Progenitor cell of endocrine pancreas (in vitro differentiated cells): ENCODE data around the gene RBM18. TPM values are rescaled to one million over a fixed set of nuclear protein-coding genes. Genes with fewer than 3 reads are reported as not detected.

Source experiments
- DNase-seq: peaks from one replicate; pipeline ENCODE4 v3.0.0; 2021; ENCODE audit warnings: low spot score; ENCODE audit not compliant: unreplicated experiment
- H3K27ac Mint-ChIP-seq: 2 replicates; pipeline ENCODE4 v1.8.0; 2021; ENCODE audit warnings: mild to moderate bottlenecking, moderate library complexity, mixed read lengths
- H3K27me3 Mint-ChIP-seq: 2 replicates; pipeline ENCODE4 v1.8.0; 2021; ENCODE audit warnings: mixed read lengths
- H3K36me3 Mint-ChIP-seq: 2 replicates; pipeline ENCODE4 v1.8.0; 2022; ENCODE audit warnings: mixed read lengths; ENCODE audit not compliant: insufficient read depth
- H3K4me1 Mint-ChIP-seq: 2 replicates; pipeline ENCODE4 v1.8.0; 2021; ENCODE audit warnings: low read depth, mixed read lengths
- H3K4me3 Mint-ChIP-seq: 2 replicates; pipeline ENCODE4 v1.8.0; 2021; ENCODE audit warnings: low read depth, mild to moderate bottlenecking, moderate library complexity, mixed read lengths
- H3K9me3 Mint-ChIP-seq: 2 replicates; pipeline ENCODE4 v1.8.0; 2021; ENCODE audit warnings: low read depth, mixed read lengths
- total RNA-seq: library from RNA; stranded (reverse); gene quantifications from 2 replicates; pipeline ENCODE4 v1.2.1, GENCODE V29; 2021
- TF ChIP-seq, protein P1 (sequence below): fragments of 200-600 bp; sonication (generic); IDR thresholded peaks from one replicate; pipeline ENCODE4 v1.5.0; 2021; ENCODE audit warnings: antibody characterized with exemption, mild to moderate bottlenecking; ENCODE audit not compliant: unreplicated experiment

The RBM18 gene
- total RNA-seq, 1 donor from 2014 or later = 23.6 TPM

GRCh38 chr9:122202111-122202510 is 62.5 kb downstream of the RBM18 start:
- H3K36me3 Mint-ChIP-seq = no peaks in the 10 kb centered on the region
- no peak overlapping the region for H3K27ac Mint-ChIP-seq

DNA sequence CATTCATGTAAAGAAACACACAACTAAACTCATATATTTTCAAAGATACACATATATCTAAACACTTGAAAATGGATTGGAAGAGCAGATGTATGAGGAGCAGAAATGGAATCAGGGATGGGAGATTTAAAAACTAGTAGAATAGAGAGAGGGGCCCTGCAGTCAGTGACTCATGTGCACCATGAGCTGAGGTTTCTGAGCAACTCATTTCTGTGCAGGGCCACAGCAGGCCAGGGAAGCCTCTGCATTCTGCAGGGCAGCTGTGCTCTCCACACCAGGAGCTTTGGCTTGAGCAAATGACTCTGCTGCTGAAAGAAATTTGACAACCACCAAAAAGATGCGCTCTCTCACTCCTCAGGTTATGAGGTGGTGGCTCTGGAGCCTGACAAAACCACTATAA is 63.0 kb downstream of the RBM18 start:
- Mint-ChIP-seq H3K27ac (no peak overlapping the region), H3K36me3 (no peaks in the 10 kb centered on the region), H3K4me1 (peaks cover 4% of the 10 kb centered on the region), H3K9me3 (no peaks in the 10 kb centered on the region), H3K4me3 (no peak overlapping the region), H3K27me3 (peaks cover 51% of the 10 kb centered on the region)
- TF ChIP-seq, protein P1, sequence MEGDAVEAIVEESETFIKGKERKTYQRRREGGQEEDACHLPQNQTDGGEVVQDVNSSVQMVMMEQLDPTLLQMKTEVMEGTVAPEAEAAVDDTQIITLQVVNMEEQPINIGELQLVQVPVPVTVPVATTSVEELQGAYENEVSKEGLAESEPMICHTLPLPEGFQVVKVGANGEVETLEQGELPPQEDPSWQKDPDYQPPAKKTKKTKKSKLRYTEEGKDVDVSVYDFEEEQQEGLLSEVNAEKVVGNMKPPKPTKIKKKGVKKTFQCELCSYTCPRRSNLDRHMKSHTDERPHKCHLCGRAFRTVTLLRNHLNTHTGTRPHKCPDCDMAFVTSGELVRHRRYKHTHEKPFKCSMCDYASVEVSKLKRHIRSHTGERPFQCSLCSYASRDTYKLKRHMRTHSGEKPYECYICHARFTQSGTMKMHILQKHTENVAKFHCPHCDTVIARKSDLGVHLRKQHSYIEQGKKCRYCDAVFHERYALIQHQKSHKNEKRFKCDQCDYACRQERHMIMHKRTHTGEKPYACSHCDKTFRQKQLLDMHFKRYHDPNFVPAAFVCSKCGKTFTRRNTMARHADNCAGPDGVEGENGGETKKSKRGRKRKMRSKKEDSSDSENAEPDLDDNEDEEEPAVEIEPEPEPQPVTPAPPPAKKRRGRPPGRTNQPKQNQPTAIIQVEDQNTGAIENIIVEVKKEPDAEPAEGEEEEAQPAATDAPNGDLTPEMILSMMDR = no peak
- no peak for DNase-seq

More at GRCh38 chr9:122202111-122202510, 62.5 kb downstream of the RBM18 start:
- Mint-ChIP-seq H3K27me3 (peaks cover 51% of the 10 kb centered on the region), H3K4me3 (no peak overlapping the region), H3K4me1 (peaks cover 4% of the 10 kb centered on the region), H3K9me3 (no peaks in the 10 kb centered on the region)
- TF ChIP-seq, protein P1 = no peak
- DNase-seq = no peak

DNA sequence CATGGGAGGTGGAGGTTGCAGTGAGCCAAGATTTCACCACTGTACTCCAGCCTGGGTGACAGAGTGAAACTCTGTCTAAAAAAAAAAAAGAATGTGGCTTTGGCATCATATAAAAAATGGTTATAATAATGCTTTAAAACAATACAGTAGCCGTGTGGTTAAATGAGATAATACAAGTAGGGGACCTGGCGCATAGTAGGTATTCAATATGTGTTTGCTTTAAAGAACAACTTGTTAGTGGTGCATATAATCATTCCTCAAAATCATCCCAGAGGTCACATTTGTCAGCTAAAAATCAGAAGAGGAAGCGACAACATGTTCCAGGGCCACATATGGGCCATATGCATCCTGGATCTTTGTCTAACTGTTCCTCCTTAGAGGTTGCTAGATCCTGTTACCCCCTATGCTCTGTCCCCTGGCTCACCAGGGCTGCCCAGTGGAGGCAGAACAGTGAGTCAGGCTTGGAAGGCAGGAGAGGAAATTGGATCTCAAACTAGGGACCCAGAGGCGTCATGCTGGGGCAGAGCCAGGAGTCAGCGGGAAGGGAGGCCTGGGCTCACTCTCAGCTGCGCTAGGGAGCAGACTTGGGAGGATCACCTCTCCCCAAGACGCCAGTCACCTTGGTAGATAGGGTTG is 63.6 kb downstream of the RBM18 start:
- Mint-ChIP-seq H3K4me1 (peaks cover 4% of the 10 kb centered on the region), H3K27me3 (peaks cover 48% of the 10 kb centered on the region), H3K4me3 (no peak overlapping the region), H3K9me3 (no peaks in the 10 kb centered on the region), H3K36me3 (no peaks in the 10 kb centered on the region), H3K27ac (no peak overlapping the region)
- DNase-seq = no peak
- TF ChIP-seq, protein P1 = no peak

DNA sequence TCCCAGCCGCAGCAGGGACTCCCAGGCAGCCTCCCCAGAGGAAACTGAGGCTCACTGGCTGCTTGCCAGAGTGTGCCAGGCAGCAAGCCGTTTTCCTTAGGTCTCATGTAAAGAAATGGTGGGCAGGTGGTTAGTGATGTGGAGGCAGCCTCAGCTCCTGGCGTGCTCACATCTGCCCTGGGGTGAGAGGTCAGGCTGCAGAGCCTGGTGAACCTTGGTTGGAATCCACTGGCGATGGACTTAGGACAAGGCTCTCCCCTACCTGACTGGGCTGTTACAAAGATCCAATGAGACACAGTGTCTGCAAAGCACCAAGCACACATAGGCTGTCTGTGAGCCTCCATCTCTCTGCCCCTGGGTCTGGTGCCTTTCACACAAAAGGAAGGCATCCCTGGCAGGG is 66.8 kb downstream of the RBM18 start:
- peaks cover 44% of the 10 kb centered on the region for H3K27me3 Mint-ChIP-seq
- H3K36me3 Mint-ChIP-seq = no peaks in the 10 kb centered on the region
- DNase-seq = no peak
- H3K4me3 Mint-ChIP-seq = no peak overlapping the region
- TF ChIP-seq, protein P1 = no peak
- H3K4me1 Mint-ChIP-seq = peaks cover 4% of the 10 kb centered on the region
- no peaks in the 10 kb centered on the region for H3K9me3 Mint-ChIP-seq
- no peak overlapping the region for H3K27ac Mint-ChIP-seq

- Mint-ChIP-seq H3K36me3 (no peaks in the 10 kb centered on the region), H3K9me3 (no peaks in the 10 kb centered on the region), H3K27ac (no peak overlapping the region), H3K4me3 (no peak overlapping the region), H3K27me3 (peaks cover 46% of the 10 kb centered on the region), H3K4me1 (peaks cover 6% of the 10 kb centered on the region)
- TF ChIP-seq, protein P1 = no peak
- DNase-seq = no peak
Observed at GRCh38 chr9:122197426-122197825, 67.2 kb downstream of the RBM18 start.
